DMS153 (cell line): ENCODE measurements around the gene GPR26.

Experiments used
- DNase-seq: peaks from one replicate; lab custom pipeline; 2025; lab: John Stamatoyannopoulos, UW

The GPR26 gene

GRCh38 chr10:123645615-123646014 is 20.5 kb upstream of the GPR26 start:
- DNase-seq = no peak

- DNase-seq = no peak
These were observed 17.6 kb upstream of the GPR26 start for GRCh38 chr10:123648595-123648994.

GRCh38 chr10:123649676-123650075 is 16.5 kb upstream of the GPR26 start:
- no peak for DNase-seq

- no peak for DNase-seq
These were observed 14.6 kb upstream of the GPR26 start for GRCh38 chr10:123651421-123652047.

- DNase-seq = no peak
These were observed 10.4 kb upstream of the GPR26 start for GRCh38 chr10:123655751-123656150.

GRCh38 chr10:123663522-123663921 is 2.6 kb upstream of the GPR26 start:
- no peak for DNase-seq

- DNase-seq = no peak
These were observed 466 bp upstream of the GPR26 start for GRCh38 chr10:123665491-123666286.

- no peak for DNase-seq
These were observed 3.7 kb downstream of the GPR26 start for GRCh38 chr10:123669886-123670285.

- no peak for DNase-seq
These were observed 7.0 kb downstream of the GPR26 start for GRCh38 chr10:123673198-123673597.

- DNase-seq = no peak
These were observed 8.6 kb downstream of the GPR26 start for GRCh38 chr10:123674741-123675140.

GRCh38 chr10:123675811-123676210 is 9.7 kb downstream of the GPR26 start:
- no peak for DNase-seq

GRCh38 chr10:123677556-123677955 is 11.4 kb downstream of the GPR26 start:
- DNase-seq = no peak

GRCh38 chr10:123678376-123678775 is 12.2 kb downstream of the GPR26 start:
- DNase-seq = no peak

GRCh38 chr10:123681285-123681684 is 15.1 kb downstream of the GPR26 start:
- DNase-seq = no peak

GRCh38 chr10:123682477-123682876 is 16.3 kb downstream of the GPR26 start:
- no peak for DNase-seq

- DNase-seq = no peak
These were observed 17.3 kb downstream of the GPR26 start for GRCh38 chr10:123683459-123683858.

- DNase-seq = no peak
These were observed 17.7 kb downstream of the GPR26 start for GRCh38 chr10:123683865-123684264.

- no peak for DNase-seq
These were observed 19.1 kb downstream of the GPR26 start for GRCh38 chr10:123685260-123685659.

- no peak for DNase-seq
These were observed 21.6 kb downstream of the GPR26 start for GRCh38 chr10:123687758-123688157.

GRCh38 chr10:123689880-123690279 is 23.7 kb downstream of the GPR26 start:
- no peak for DNase-seq

- no peak for DNase-seq
These were observed 37.1 kb downstream of the GPR26 start for GRCh38 chr10:123703195-123703790.

GRCh38 chr10:123704076-123704475 is 37.9 kb downstream of the GPR26 start:
- no peak for DNase-seq

- DNase-seq = peak; percentile 45
These were observed 38.7 kb downstream of the GPR26 start for GRCh38 chr10:123704812-123705211.
